Lower lobe of right lung (tissue), 2 donors: ENCODE results near the gene RSRC1. TPM values are rescaled to one million over a fixed set of nuclear protein-coding genes. Genes with fewer than 3 reads are reported as not detected.

Source experiments
- ATAC-seq, 2 donors: fragments of 200-7000 bp; cut with Tn5 transposase; one replicate each; pipeline ENCODE4 v1.9.1; 2020 to 2022; ENCODE audit warnings: mild to moderate bottlenecking in 2 of 2, moderate library complexity in 2 of 2
- DNase-seq: peaks from one replicate; pipeline ENCODE4 v3.0.0-alpha.2; 2020
- H3K27ac ChIP-seq: fragments of 200-600 bp; one replicate; pipeline ENCODE4 v1.8.0; 2022
- H3K27me3 ChIP-seq: fragments of 200-600 bp; one replicate; pipeline ENCODE4 v1.8.0; 2022; ENCODE audit warnings: low read depth
- H3K36me3 ChIP-seq: fragments of 200-600 bp; one replicate; pipeline ENCODE4 v1.8.0; 2022; ENCODE audit warnings: mild to moderate bottlenecking
- H3K4me1 ChIP-seq: fragments of 200-600 bp; one replicate; pipeline ENCODE4 v1.8.0; 2022
- H3K4me3 ChIP-seq: fragments of 200-600 bp; one replicate; pipeline ENCODE4 v1.8.0; 2022; ENCODE audit warnings: mild to moderate bottlenecking
- H3K9me3 ChIP-seq: fragments of 200-600 bp; one replicate; pipeline ENCODE4 v1.8.0; 2022
- intact Hi-C: fragments of 100-400 bp; cut with DNase I; formaldehyde crosslinking; loops from one replicate; pipeline ENCODE4 v1.11.0; 2022
- total RNA-seq: library from RNA; stranded (reverse); fragmentation: NEBNext Ultra II Directional; extraction: Animal tissue kit (Norgen Biotek cat#: 25700); gene quantifications from one replicate; pipeline ENCODE4 v1.2.1, GENCODE V29; 2021
- TF ChIP-seq, protein P1 (sequence below): fragments of 200-600 bp; IDR thresholded peaks from one replicate; pipeline ENCODE4 v1.8.0; 2022; ENCODE audit warnings: antibody characterized with exemption, mild to moderate bottlenecking
- donor health status: DM: no; HTN: yes; CAD: no; lungs with severe emphysema.

Gene RSRC1
- total RNA-seq, 1 donor from 2014 or later = 29.8 TPM

DNA sequence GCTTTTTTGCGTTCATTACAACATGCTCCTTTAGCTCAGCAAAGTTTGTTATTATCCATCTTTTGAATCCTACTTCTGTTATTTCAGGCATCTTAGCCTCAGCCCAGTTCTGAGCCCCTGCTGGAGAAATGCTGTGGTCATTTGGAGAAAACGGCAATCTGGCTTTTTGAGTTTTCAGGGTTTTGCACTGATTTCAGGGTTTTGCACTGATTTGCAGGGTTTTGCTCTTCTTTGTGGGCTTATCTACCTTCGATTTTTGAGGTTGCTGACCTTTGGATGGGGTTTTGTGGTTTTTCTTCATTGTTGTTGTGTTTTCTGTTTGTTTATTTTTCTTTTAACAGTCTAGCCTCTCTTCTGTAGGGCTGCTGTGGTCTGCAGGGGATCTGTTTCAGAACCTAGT lies 137.4 kb downstream of the RSRC1 start:
- intact Hi-C loops = no loop called here
- H3K36me3 ChIP-seq = no peaks in the 10 kb centered on the region
- peaks cover 19% of the 10 kb centered on the region for H3K9me3 ChIP-seq
- DNase-seq (no peak), ATAC-seq (no peak)
- TF ChIP-seq, protein P1, sequence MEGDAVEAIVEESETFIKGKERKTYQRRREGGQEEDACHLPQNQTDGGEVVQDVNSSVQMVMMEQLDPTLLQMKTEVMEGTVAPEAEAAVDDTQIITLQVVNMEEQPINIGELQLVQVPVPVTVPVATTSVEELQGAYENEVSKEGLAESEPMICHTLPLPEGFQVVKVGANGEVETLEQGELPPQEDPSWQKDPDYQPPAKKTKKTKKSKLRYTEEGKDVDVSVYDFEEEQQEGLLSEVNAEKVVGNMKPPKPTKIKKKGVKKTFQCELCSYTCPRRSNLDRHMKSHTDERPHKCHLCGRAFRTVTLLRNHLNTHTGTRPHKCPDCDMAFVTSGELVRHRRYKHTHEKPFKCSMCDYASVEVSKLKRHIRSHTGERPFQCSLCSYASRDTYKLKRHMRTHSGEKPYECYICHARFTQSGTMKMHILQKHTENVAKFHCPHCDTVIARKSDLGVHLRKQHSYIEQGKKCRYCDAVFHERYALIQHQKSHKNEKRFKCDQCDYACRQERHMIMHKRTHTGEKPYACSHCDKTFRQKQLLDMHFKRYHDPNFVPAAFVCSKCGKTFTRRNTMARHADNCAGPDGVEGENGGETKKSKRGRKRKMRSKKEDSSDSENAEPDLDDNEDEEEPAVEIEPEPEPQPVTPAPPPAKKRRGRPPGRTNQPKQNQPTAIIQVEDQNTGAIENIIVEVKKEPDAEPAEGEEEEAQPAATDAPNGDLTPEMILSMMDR = no peak
- H3K27ac ChIP-seq = no peak overlapping the region
- no peaks in the 10 kb centered on the region for H3K4me1 ChIP-seq
- no peak overlapping the region for H3K4me3 ChIP-seq
- H3K27me3 ChIP-seq = no peaks in the 10 kb centered on the region

DNA sequence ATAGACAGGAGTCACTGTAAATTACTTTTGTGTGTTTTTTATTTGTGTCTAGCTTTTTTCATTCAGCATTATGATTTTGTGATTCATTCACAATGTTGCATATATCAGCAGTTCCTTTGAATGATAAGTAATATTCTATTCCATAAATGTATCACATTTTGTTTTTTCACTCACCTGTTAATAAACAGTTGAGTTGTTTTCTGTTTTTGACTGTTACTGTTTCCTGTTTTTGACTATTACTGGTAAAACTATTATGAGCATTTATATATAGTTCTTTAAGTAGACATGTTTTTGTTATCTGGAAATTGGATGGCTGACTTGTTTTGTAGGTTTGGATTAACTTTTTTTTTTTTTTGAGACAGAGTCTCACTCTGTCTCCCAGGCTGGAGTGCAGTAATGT lies 138.4 kb downstream of the RSRC1 start:
- DNase-seq = no peak
- Histone ChIP-seq H3K27ac (no peak overlapping the region), H3K36me3 (no peaks in the 10 kb centered on the region), H3K4me3 (no peak overlapping the region), H3K9me3 (peaks cover 19% of the 10 kb centered on the region), H3K4me1 (no peaks in the 10 kb centered on the region), H3K27me3 (no peaks in the 10 kb centered on the region)
- ATAC-seq = no peak
- intact Hi-C loops = no loop called here
- TF ChIP-seq, protein P1 = no peak

DNA sequence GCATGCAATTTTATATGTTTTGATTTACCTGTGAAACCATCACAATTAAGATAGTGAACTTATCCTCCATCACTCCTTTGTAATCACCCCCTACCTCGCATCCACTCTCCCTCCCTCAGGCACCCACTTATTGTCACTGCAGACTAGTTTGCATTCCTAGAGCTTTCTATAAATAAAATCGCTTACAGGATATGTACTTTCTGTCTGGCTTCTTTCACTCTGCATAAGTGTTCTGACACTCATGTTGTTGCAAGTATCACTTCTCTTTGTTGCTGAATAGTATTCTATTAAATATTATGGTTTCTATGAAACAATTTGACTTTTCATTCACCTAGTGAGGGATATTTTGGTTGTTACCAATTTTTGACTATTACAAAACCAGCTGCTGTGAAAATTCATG lies 139.3 kb downstream of the RSRC1 start:
- TF ChIP-seq, protein P1 = no peak
- intact Hi-C loops = no loop called here

DNA sequence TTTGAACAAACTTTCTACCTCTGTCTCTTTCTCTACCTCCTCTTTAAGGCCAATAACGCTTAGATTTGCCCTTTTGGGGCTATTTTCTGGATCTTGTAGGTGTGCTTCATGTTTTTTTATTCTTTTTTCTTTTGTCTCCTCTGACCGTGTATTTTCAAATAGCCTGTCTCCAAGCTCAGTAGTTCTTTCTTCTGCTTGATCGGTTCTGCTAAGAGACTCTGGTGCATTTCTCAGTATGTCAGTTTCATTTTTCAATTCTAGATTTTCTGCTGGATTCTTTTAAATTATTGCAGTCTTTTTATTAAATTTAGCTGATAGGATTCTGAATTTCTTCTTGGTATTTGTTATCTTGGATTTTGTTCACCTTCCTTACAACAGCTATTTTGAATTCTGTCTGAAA lies 148.7 kb downstream of the RSRC1 start:
- no peak for DNase-seq
- ATAC-seq = no peak
- no peak overlapping the region for H3K4me3 ChIP-seq
- TF ChIP-seq, protein P1 = no peak
- H3K27me3 ChIP-seq = no peaks in the 10 kb centered on the region
- intact Hi-C loops = no loop called here
- H3K27ac ChIP-seq = no peak overlapping the region
- no peaks in the 10 kb centered on the region for H3K36me3 ChIP-seq
- H3K4me1 ChIP-seq = no peaks in the 10 kb centered on the region
- H3K9me3 ChIP-seq = peaks cover 6% of the 10 kb centered on the region

More for the DNA sequence above, 139.3 kb downstream of the RSRC1 start:
- no peaks in the 10 kb centered on the region for H3K36me3 ChIP-seq
- peaks cover 17% of the 10 kb centered on the region for H3K9me3 ChIP-seq
- DNase-seq (no peak), ATAC-seq (no peak)
- H3K27me3 ChIP-seq = no peaks in the 10 kb centered on the region
- no peak overlapping the region for H3K27ac ChIP-seq
- H3K4me1 ChIP-seq = no peaks in the 10 kb centered on the region
- no peak overlapping the region for H3K4me3 ChIP-seq

DNA sequence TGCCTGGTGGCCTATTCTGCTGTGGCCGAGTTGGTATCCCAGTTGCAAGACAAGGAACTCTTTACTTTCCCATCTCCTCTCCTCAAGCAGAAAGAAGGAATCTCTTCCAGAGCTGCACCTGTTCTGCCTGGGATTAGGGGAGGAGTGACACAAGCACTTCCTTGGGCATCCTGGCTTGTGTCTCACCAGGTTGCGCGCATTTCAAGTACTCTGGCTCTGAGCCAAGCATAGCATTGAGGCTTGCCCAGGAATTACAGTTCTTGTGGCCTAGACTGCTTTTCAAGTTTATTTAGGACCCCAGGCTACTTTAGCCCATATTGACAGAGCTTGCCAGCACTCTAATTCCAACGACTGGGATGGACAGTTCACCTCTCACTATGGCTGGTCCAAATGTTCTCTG lies 150.5 kb downstream of the RSRC1 start:
- no peaks in the 10 kb centered on the region for H3K36me3 ChIP-seq
- H3K4me3 ChIP-seq = no peak overlapping the region
- no peak overlapping the region for H3K27ac ChIP-seq
- intact Hi-C loops = no loop called here
- TF ChIP-seq, protein P1 = no peak
- H3K27me3 ChIP-seq = no peaks in the 10 kb centered on the region
- H3K4me1 ChIP-seq = no peaks in the 10 kb centered on the region
- H3K9me3 ChIP-seq = peaks cover 6% of the 10 kb centered on the region
- DNase-seq = no peak
- ATAC-seq = no peak

DNA sequence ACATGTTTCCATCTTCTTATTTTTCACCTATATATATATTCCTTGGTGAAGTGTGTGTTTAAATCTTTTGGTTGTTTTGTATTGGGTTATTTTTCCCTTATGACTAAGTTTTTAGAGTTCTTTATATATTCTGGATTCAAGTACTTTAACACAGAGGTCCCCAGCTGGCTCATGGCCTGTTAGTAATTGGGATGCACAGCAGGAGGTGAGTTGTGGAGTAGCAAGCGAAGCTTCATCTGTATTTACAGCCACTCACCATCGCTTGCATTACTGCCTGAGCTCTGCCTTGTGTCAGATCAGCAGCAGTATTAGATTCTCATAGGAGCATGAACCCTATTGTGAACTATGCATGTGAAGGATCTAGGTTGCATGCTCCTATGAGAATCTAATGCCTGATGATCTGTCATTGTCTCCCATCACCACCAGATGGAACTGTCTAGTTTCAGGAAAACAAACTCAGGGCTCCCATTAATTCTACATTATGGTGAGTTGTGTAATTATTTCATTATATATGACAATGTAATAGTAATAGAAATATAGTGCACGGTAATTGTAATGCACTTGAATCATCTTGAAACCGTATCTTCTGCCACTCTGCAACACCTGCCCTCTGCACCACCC lies 151.6 kb downstream of the RSRC1 start:
- TF ChIP-seq, protein P1 = no peak
- no peak for ATAC-seq
- Histone ChIP-seq H3K36me3 (no peaks in the 10 kb centered on the region), H3K4me3 (no peak overlapping the region), H3K9me3 (peaks cover 3% of the 10 kb centered on the region), H3K4me1 (no peaks in the 10 kb centered on the region), H3K27me3 (no peaks in the 10 kb centered on the region), H3K27ac (no peak overlapping the region)
- no peak for DNase-seq
- intact Hi-C loops = no loop called here
